Measurements from ENCODE around the gene USP5.

USP5 gene

DNA sequence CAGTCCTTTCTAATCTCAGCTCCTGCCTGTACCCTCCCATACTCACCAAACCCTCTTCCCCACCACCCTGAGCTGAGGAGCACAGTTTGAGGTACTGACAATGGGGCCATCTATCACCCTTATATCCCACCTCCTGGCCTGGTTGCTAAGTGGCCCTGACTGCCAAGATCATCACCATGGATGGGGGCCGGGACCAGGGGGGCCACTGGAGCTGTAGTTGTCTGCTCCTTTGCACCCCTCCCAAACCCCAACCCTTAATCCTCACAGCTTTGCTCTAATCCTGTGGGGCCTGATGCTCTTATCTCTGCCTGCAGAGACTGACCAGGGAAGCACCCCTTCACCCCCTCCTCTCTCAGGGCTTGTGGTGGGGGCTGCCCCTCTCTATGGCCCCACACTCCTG is 11.6 kb upstream of the USP5 start:
- DNase-seq (ENCODE audit: low spot score): peak; percentile 83

DNA sequence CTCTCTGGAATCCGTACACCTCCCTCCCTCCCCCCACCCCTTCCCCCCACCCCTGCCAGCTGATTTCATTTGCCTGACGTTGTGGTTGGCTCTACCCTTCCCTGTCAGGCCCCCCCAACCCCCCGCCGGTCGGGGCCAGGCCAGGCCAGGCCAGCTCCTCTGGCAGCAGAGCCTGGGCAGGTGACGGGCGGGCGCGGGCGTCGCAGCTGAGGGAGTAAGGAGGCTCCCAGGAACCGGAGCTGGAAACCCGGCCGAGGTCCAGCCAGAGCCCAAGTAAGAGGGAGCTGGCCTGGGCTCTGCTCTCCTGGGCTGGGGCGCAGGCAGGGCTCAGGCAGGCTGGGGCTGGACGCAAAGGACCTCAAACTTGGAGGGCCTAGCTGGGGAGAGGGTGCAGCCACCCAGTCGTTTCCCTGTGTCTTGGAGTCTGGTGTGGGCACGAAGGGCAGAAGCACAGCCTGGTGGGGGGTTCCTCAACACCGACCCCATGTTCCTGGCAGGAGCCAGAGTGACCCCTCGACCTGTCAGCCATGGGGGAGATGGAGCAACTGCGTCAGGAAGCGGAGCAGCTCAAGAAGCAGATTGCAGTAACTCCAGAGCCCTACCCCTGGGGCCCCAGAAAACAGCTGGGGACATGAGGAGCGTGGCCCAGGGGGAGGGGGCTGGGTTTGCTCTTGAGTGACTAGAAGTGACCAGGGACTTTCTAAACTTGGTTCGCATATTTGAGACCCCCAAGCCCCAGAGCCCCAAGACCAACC is 11.0 kb upstream of the USP5 start, which contains the start of gene GNB3:
Gene GNB3 (plus strand): TSS at position 165 of the 755 bp plus-strand sequence. CDS start 363 bp downstream, at position 528.
- DNase-seq (ENCODE audit: low spot score): peak; percentile 76

DNA sequence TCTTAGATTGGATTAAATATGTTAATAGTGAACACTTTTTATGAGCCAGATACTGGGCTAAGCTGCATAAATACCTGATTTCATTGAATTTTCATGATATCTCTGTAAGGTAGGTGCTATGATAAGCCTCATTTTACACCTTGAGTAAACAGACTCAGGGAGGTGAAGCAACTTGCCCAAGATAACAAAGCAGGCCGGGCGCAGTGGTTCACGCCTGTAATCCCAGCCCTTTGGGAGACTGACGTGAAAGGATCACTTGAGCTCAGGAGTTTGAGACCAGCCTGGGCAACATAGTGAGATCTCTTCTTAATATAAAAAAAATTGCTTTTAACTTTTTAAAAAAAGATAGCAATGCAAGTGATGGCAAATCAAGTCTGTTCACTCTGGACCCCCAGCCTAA is 9.9 kb upstream of the USP5 start:
- DNase-seq (ENCODE audit: low spot score): no peak

DNA sequence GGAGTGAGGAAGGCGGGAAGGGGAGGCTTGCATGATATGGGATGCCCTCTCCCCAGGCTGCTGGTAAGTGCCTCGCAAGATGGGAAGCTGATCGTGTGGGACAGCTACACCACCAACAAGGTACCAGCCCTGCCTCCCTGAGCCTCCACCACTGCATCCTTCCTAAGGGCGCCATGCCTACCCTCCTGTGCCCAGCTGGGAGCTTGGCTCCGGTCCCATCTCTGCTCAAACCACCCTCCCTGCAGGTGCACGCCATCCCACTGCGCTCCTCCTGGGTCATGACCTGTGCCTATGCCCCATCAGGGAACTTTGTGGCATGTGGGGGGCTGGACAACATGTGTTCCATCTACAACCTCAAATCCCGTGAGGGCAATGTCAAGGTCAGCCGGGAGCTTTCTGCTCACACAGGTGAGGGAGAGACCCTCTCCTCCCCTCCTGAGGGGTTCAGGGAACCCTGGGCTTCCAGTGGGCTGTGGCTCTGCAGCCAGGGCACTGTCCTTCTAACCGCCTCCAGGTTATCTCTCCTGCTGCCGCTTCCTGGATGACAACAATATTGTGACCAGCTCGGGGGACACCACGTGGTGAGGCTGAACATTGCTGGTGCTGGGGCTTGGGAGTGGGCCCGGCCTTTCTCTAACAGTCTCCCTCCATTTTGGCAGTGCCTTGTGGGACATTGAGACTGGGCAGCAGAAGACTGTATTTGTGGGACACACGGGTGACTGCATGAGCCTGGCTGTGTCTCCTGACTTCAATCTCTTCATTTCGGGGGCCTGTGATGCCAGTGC is 8.6 kb upstream of the USP5 start:
- DNase-seq (ENCODE audit: low spot score): peak; percentile 71

DNA sequence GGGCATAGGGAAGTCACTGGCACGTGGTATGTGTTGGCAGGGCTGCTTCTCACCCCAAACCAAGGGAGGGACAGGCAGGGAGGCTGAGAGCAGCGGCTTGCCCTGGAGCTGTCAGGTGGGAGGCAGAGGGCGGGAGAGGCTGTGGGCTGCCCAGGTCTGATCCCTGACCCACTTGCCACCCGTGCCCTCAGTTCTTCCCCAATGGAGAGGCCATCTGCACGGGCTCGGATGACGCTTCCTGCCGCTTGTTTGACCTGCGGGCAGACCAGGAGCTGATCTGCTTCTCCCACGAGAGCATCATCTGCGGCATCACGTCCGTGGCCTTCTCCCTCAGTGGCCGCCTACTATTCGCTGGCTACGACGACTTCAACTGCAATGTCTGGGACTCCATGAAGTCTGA is 6.6 kb upstream of the USP5 start:
- no peak for DNase-seq (ENCODE audit: low spot score)

DNA sequence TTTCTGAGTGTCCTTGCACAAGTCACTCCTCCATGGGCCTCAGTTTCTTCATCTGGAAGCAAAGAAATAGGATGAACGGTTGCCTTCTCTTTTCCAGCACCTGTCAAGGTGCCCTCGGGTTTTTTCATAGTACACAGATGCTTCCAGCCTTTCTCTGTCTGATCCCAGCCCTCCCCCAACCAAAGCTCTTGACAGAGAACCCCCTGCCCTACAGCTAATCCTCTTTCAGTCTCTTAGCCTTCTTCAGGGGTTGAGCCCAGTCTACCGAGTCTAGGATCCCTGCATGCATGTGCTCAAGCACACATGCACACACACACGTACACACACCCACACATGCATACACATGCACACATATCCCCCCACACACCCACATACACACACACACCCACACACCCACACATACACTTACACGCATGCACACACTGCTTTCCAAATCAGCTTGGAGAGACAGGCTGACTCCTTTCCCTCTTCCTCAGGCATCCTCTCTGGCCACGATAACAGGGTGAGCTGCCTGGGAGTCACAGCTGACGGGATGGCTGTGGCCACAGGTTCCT is 5.6 kb upstream of the USP5 start:
- DNase-seq (ENCODE audit: low spot score): no peak

DNA sequence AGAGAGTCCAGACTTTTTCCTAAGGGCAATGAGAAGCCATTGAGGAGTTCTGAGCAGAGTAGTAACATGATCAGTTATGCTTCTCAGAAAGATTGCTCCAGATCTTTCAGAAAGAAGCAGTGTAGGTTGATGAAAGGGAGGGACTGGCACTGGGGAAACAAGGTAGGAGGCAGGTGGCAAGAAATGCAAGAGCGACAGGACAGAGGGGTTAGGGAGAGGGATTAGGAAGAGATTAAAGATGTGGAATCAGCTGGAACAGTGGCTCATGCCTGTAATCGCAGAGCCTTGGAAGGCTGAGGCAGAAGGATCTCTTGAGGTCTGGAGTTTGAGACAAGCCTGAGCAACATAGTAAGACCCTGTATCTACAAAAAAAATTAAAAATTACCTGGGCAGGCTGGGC is 4.3 kb upstream of the USP5 start:
- DNase-seq (ENCODE audit: low spot score): no peak

DNA sequence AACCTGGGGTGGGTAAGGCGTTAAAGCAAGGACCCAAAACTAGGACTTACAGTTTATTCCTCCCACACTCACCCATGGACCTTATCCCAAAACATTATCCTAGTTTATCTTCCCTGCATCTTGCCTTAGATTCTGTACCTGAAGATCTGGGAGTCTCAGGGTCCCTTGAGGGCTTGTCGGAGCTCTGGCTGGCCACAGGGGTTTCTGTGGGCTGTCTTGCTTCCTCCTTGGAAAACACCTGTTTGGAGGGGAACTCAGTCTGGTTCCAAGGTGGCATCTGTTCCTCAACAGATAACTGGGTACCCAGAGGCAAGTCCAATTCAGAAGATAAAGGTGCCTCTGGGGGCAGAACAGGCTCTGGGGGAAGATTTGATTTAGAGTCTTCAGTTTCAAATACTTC is 2.5 kb upstream of the USP5 start:
- DNase-seq (ENCODE audit: low spot score): no peak

DNA sequence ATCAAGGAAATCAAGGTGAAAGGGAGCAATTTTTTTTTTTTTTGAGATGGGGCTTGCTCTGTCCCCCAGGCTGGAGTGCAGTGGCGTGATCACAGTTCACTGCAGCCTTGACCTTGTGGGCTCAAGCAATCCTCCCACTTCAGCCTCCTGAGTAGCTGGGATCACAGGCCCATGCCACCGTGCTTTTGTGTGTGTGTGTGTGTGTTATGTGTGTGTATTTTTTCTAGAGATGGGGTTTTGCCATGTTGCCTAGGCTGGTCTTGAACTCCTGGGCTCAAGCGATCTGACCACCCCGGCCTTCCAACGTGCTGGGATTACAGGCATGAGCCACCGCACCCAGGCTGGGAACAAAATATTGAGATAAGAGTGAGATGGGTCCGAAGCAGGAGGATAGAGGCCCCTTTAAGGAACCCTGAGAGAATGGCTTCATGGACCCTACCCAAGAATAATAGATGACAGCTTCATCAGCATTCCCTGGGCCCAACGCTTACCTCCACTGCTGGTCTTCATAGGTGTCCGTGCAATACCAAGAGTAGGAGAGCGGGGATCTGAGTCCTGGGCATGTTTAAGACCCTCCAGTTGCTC is 1.9 kb upstream of the USP5 start:
- no peak for DNase-seq (ENCODE audit: low spot score)

DNA sequence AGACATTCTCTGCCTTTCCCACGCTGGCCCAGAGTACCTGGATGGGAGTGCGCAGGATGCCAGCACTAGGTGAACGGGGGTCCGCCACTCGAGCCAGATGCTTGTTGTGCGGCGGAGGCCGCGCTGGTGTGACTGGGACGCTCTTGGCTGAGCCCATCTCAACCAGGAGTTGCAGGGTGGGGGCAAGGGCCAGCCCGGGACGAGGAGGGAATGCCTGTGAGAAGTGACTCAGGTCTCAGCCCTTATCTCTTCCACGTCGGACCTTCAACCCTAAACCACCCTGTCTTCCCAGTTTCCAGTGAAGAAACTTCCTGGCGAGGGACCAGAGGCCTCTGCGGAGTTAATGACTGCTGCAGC is 1.2 kb upstream of the USP5 start:
- DNase-seq (ENCODE audit: low spot score): no peak

DNA sequence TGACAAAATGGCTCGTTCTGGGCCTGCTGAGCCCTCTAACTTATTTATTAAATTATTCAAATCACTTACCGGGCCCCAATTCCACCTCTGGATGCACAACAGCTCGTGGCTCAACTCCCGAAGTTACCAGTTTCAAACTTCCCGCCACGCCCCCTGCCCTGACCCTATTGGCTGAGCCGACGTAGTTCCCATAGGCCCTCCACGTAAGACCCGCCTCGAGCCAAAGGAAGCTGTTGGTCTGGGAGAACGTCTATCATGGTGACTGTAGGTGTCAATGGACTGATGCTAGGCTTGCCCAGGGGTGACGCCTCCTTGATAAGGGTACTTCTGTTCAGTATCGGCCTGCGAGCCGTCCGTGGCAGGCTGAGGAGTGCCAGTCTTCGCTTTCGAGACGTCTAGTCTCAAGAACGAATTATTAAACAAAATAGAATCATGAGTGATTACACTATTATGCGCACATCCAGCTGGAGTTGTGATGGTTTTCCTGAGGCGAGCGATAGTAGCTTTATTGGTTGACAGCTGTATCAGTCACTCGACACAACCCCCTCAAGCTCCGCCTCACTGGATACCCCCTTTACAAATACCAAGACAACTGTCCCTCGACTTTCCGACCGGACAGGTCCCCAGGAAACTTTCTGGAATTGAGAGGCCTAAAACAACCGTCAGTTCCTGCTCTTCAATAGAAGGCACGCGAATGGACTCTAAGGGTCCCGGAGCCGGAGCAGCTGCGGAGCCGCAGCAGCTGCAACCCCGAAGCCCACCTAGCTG is 613 bp upstream of the USP5 start, which contains the start of gene CDCA3:
Gene CDCA3 (minus strand): TSS at position 134 of the 768 bp plus-strand sequence. CDS start 334 bp downstream, outside the sequence.
- DNase-seq (ENCODE audit: low spot score): peak; percentile 98

DNA sequence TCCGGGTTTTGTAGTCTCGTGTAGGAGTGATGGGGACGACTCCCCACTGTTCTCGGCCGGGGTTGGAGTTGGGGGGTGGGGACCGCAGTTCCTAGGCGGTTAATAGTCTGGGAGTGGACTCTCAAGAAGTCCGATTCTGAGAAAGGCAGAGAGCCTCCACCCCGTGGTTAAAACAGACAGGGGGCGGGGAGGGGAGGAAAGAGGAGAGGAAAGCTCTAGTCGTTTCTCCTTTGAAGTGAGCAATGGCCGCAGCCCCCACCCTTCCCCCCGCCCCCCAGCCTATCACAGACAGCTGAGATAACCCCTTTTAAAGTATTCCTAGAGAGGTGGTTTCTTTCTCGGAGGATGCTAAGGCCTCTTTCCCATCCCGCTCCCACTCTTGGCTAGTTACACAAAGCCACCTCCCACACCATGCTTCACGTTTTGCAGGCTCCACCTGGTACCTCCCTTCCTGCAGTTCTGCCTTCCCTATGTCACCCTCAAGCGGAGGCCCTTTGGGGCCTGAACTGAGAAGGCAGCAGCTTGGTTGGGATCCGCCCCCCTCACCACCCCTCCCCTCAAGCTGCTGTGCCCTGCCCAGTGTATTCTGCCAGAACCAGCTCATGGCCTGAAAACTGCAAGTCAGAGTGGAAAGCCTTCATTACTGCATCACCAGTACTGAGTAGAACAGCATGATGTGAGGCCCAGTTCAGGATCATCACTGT is 853 bp downstream of the USP5 start:
- peak; percentile 74 for DNase-seq (ENCODE audit: low spot score)

DNA sequence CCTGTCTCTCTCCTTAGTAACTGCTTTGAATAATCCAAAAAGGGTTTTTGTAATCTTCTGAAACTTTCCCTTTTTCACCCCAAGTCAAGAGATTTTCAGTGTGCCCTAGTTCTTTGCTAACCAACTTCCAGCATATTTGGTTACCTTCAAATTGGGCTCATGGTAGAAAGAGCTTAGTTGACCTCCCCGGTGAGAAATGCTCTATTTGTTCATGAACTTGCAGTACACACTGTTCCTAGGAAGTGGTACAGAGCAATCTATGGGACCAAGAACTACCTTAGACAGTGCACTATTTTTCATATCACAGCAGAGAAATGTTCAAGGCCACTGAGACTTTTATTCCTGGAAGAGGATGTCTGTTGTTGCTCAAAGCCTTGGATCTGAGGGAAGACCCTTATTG is 1.7 kb downstream of the USP5 start:
- no peak for DNase-seq (ENCODE audit: low spot score)

DNA sequence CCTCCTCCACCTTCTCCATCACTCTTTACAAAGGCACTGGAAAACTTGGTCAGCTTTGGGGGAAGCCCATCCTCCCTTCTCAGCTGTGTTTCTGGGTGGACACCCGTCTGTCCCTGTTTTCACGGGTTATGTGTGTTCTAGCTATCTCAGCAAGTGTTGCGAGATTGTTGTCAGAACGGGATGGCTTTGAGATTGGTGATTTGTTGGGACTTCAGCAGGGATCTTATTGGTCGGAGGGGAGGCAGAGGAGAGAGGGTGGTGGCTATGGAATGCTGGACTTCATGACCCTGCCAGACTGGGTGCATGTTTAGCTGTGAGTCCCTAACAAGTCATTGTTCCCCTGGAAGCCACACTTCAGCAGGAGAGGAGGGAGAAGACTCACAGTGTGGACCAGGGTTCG is 2.1 kb downstream of the USP5 start:
- DNase-seq (ENCODE audit: low spot score): no peak

DNA sequence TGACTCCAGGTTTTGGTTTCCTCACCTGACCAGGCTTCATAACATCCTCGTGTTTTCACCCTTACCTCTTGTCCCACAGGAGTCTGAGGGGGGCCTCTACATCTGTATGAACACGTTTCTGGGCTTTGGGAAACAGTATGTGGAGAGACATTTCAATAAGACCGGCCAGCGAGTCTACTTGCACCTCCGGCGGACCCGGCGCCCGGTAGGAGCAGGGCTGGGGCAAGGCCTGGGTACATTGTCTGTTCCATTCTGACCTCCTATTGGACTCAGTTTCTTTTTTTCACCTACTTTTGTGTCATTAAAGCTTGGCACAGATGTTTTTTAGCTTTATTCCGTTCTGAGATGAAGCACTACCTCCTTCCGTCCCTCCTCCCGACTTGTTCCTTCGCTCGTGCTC is 3.4 kb downstream of the USP5 start:
- no peak for DNase-seq (ENCODE audit: low spot score)

DNA sequence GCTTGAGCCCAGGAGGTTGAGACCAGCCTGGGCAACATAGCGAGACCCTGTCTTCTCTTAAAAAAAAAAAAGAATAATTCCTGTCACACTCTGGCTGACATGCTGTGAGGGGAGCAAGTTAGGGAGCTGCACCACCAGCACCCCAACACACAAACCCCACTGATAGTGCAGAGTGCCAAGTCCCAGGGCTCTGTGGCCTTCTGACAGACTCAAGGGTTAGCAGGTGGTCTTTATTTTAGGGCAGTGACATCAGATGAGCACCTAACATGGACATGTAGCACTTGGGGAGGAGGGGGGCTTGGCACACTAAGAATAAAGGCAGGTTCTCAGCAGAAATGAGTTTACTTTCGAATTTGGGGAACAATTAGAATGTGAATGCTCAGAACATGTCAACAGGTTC is 6.8 kb downstream of the USP5 start:
- DNase-seq (ENCODE audit: low spot score): no peak

DNA sequence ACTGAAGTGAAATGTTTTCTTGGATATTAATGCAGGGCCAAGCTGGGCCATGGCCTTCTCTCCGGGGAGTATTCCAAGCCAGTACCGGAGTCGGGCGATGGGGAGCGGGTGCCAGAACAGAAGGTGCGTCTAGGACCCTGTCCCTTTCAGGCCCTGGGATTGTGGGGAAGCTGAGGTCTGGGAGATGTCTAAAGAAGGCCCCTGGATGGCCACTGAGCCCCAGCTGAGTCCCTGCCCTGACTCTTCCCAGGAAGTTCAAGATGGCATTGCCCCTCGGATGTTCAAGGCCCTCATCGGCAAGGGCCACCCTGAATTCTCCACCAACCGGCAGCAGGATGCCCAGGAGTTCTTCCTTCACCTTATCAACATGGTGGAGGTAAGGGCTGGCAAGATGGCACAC is 8.2 kb downstream of the USP5 start:
- no peak for DNase-seq (ENCODE audit: low spot score)

DNA sequence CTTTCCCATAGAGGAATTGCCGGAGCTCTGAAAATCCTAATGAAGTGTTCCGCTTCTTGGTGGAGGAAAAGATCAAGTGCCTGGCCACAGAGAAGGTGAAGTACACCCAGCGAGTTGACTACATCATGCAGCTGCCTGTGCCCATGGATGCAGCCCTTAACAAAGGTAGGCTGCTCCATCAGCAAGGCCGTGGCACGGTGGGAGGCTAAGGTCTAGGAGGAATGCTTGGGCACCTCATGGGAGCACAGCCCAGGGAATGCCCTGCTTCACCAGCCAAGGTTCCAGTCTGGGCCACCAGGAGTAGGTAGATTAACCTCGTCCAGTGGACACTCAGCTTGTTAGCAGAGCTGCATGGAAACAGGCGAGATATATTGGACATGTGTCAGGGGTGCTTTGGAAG is 9.0 kb downstream of the USP5 start:
- no peak for DNase-seq (ENCODE audit: low spot score)

DNA sequence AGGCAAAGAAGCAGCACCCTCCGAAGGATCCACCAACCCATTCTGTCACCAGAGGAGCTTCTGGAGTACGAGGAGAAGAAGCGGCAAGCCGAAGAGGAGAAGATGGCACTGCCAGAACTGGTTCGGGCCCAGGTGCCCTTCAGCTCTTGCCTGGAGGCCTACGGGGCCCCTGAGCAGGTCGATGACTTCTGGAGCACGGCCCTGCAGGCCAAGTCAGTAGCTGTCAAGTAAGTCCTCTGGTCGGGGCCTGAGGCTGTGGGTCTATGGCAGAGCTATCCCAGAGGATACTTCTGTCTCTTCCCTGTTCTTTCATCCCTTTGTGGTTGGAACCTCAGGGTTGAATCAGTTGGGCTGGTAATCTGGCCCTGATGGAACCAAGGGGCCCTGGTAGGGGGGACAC is 9.4 kb downstream of the USP5 start:
- no peak for DNase-seq (ENCODE audit: low spot score)

DNA sequence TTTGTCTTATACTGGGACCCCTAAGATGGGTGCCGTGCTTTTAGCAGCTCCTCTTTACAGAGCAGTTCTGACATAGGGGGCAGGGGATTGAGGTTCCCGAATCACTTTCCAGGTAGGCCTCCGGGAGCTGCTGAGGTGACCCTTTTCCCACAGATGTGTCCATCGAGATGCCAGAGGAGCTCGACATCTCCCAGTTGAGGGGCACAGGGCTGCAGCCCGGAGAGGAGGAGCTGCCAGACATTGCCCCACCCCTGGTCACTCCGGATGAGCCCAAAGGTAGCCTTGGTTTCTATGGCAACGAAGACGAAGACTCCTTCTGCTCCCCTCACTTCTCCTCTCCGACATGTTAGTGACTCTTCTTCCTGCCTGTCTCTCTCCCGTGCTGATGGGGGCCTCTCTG is 11.1 kb downstream of the USP5 start:
- DNase-seq (ENCODE audit: low spot score): no peak

DNA sequence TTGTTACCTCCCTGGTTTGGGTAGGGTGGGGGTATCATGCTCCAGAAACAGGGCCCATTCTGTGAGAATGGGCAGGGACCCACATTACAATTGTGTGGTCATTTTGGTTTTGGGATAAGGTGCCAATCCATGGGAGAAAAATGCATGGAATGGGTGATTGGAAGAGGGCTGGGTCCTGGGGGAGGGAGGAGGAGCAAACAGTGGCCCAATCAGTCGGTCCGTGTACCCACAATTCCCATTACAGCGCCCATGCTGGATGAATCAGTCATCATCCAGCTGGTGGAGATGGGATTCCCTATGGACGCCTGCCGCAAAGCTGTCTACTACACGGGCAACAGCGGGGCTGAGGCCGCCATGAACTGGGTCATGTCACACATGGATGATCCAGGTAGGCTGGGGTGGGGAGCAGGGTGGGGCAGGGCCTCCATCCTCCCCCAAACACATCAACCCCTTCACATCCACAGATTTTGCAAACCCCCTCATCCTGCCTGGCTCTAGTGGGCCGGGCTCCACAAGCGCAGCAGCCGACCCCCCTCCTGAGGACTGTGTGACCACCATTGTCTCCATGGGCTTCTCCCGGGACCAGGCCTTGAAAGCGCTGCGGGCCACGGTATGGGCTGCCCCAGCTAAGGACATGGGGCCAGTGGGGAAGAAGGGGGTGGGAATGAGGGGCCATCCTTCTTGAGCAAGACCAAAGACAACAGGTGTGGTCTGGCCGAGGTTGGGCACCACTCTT is 11.8 kb downstream of the USP5 start:
- DNase-seq (ENCODE audit: low spot score): no peak

Data from ecto neural progenitor cell (in vitro differentiated cells).